HEK293T (cell line): Measurements from ENCODE around the gene QSOX2.

Experiments used
- CTCF ChIA-PET: fragments of 350-600 bp; formaldehyde crosslinking; extraction: SDS; loops from one replicate; lab custom pipeline; 2021; ENCODE audit warnings: antibody characterized with exemption, inconsistent platforms; lab: Yijun Ruan, JAX
- POLR2A ChIA-PET: fragments of 350-600 bp; formaldehyde crosslinking; extraction: SDS; loops from one replicate; lab custom pipeline; 2020; ENCODE audit warnings: antibody characterized with exemption, inconsistent platforms; lab: Yijun Ruan, JAX
- DNase-seq: peaks from one replicate; pipeline ENCODE4 v3.0.0; 2012; ENCODE audit warnings: mixed read lengths; ENCODE audit errors: extremely low spot score
- ARNT ChIP-seq: fragments of 450-650 bp; IDR thresholded peaks from 2 replicates; pipeline ENCODE4 v1.6.1; 2017; ENCODE audit warnings: mild to moderate bottlenecking
- BHLHE40 ChIP-seq: fragments of 450-650 bp; IDR thresholded peaks from 2 replicates; pipeline ENCODE4 v1.6.1; 2016; ENCODE audit warnings: mild to moderate bottlenecking, moderate library complexity, borderline replicate concordance
- CTBP1 ChIP-seq: fragments of 450-650 bp; IDR thresholded peaks from 2 replicates; pipeline ENCODE4 v1.6.1; 2016; ENCODE audit warnings: borderline replicate concordance
- ELF4 ChIP-seq: fragments of 450-650 bp; IDR thresholded peaks from 2 replicates; pipeline ENCODE4 v1.6.1; 2017; ENCODE audit warnings: antibody characterized with exemption
- FOXA1 ChIP-seq: fragments of 450-650 bp; IDR thresholded peaks from 2 replicates; pipeline ENCODE4 v1.6.1; 2016; ENCODE audit warnings: mild to moderate bottlenecking
- FOXK2 ChIP-seq: fragments of 450-650 bp; IDR thresholded peaks from 2 replicates; pipeline ENCODE4 v1.6.1; 2016; ENCODE audit warnings: mild to moderate bottlenecking
- FOXM1 ChIP-seq: fragments of 450-650 bp; IDR thresholded peaks from 2 replicates; pipeline ENCODE4 v1.6.1; 2017; ENCODE audit warnings: mild to moderate bottlenecking, borderline replicate concordance
- HDGF ChIP-seq: fragments of 450-650 bp; IDR thresholded peaks from 2 replicates; pipeline ENCODE4 v1.6.1; 2017; ENCODE audit warnings: antibody characterized with exemption, borderline replicate concordance
- L3MBTL2 ChIP-seq: fragments of 450-650 bp; conservative IDR thresholded peaks from 2 replicates; pipeline ENCODE4 v1.6.1; 2016; ENCODE audit warnings: mild to moderate bottlenecking
- LEF1 ChIP-seq: fragments of 450-650 bp; IDR thresholded peaks from 2 replicates; pipeline ENCODE4 v1.6.1; 2017; ENCODE audit warnings: mild to moderate bottlenecking, borderline replicate concordance
- NFRKB ChIP-seq: fragments of 450-650 bp; IDR thresholded peaks from 2 replicates; pipeline ENCODE4 v1.6.1; 2016; ENCODE audit warnings: mild to moderate bottlenecking, moderate library complexity
- PKNOX1 ChIP-seq: fragments of 450-650 bp; IDR thresholded peaks from 2 replicates; pipeline ENCODE4 v1.6.1; 2016
- SP1 ChIP-seq: fragments of 450-650 bp; IDR thresholded peaks from 2 replicates; pipeline ENCODE4 v1.6.1; 2017
- SUZ12 ChIP-seq: fragments of 450-650 bp; IDR thresholded peaks from 2 replicates; pipeline ENCODE4 v1.6.1; 2016; ENCODE audit warnings: mild to moderate bottlenecking
- TARDBP ChIP-seq: fragments of 450-650 bp; IDR thresholded peaks from 2 replicates; pipeline ENCODE4 v1.6.1; 2016
- ZNF384 ChIP-seq: fragments of 450-650 bp; IDR thresholded peaks from 2 replicates; pipeline ENCODE4 v1.6.1; 2016

Gene QSOX2

GRCh38 chr9:136185596-136186366 is 59.8 kb downstream of the QSOX2 start:
- CTCF ChIA-PET: no interaction called here
- TF ChIP-seq ZNF384 (no peak), CTBP1 (no peak), FOXM1 (no peak), LEF1 (no peak)
- DNase-seq: no peak
- POLR2A ChIA-PET: no interaction called here

- no peak for TF ChIP-seq ARNT
- no peak for TF ChIP-seq BHLHE40
- TF ChIP-seq SUZ12: no peak
- TF ChIP-seq PKNOX1: no peak
- TF ChIP-seq L3MBTL2: no peak
- TF ChIP-seq ZNF384: no peak
- TF ChIP-seq ELF4: no peak
- no peak for TF ChIP-seq NFRKB
- no peak for TF ChIP-seq FOXK2
- no peak for TF ChIP-seq FOXM1
- no peak for TF ChIP-seq LEF1
- TF ChIP-seq TARDBP: no peak
- TF ChIP-seq FOXA1: no peak
- TF ChIP-seq HDGF: no peak
- no peak for TF ChIP-seq CTBP1
- ChIA-PET POLR2A (no interaction called here), CTCF (interaction anchor here (0.6 kb wide), 1 partner anchor 52 kb away, joined by 3 read pairs; no protein-coding TSS in a partner anchor)
- DNase-seq: no peak
These were observed 60.5 kb downstream of the QSOX2 start for GRCh38 chr9:136185066-136185465.

GRCh38 chr9:136182850-136183422 is 62.7 kb downstream of the QSOX2 start:
- no peak for DNase-seq
- CTCF ChIA-PET: no interaction called here
- POLR2A ChIA-PET: no interaction called here
- TF ChIP-seq CTBP1 (no peak), L3MBTL2 (no peak), ZNF384 (no peak), FOXK2 (no peak), FOXM1 (no peak), TARDBP (no peak), BHLHE40 (no peak), PKNOX1 (no peak), FOXA1 (no peak), NFRKB (no peak), SUZ12 (no peak), ELF4 (no peak), ARNT (no peak), SP1 (no peak), HDGF (no peak), LEF1 (no peak)

GRCh38 chr9:136182420-136182787 is 63.2 kb downstream of the QSOX2 start:
- TF ChIP-seq SP1: no peak
- TF ChIP-seq ZNF384: no peak
- TF ChIP-seq PKNOX1: no peak
- no peak for TF ChIP-seq NFRKB
- TF ChIP-seq BHLHE40: no peak
- TF ChIP-seq TARDBP: no peak
- TF ChIP-seq ARNT: no peak
- no peak for TF ChIP-seq FOXM1
- no peak for TF ChIP-seq FOXA1
- no peak for TF ChIP-seq L3MBTL2
- no peak for TF ChIP-seq CTBP1
- TF ChIP-seq ELF4: no peak
- TF ChIP-seq SUZ12: no peak
- TF ChIP-seq HDGF: no peak
- TF ChIP-seq LEF1: no peak
- TF ChIP-seq FOXK2: no peak
- CTCF ChIA-PET: no interaction called here
- no peak for DNase-seq
- POLR2A ChIA-PET: no interaction called here

GRCh38 chr9:136181784-136182419 is 63.7 kb downstream of the QSOX2 start:
- CTCF ChIA-PET: no interaction called here
- POLR2A ChIA-PET: no interaction called here
- no peak for DNase-seq
- TF ChIP-seq L3MBTL2 (no peak), FOXM1 (no peak), FOXA1 (no peak), CTBP1 (no peak), NFRKB (no peak), BHLHE40 (no peak), SP1 (no peak), ELF4 (no peak), SUZ12 (no peak), TARDBP (no peak), PKNOX1 (no peak), HDGF (no peak), ARNT (no peak), ZNF384 (no peak), FOXK2 (no peak), LEF1 (no peak)
